Activated naive CD8-positive, alpha-beta T cell treated with anti-CD3 and anti-CD28 coated beads, Interleukin-2, amount 50 U/mL, for 24 hours (primary cell): Measurements from ENCODE around the gene GRB10.

Experiments
- ATAC-seq: fragments of 150-1000 bp; cut with Tn5 transposase; one replicate; pipeline ENCODE4 v1.10.0; 2021
- DNase-seq: peaks from one replicate; pipeline ENCODE4 v3.0.0; 2021
- H3K27ac Mint-ChIP-seq: one replicate; pipeline ENCODE4 v1.8.0; 2021; ENCODE audit warnings: mild to moderate bottlenecking, mixed read lengths
- H3K27me3 Mint-ChIP-seq: one replicate; pipeline ENCODE4 v1.8.0; 2021; ENCODE audit warnings: mixed read lengths
- H3K36me3 Mint-ChIP-seq: one replicate; pipeline ENCODE4 v1.8.0; 2021; ENCODE audit warnings: low read depth, mixed read lengths
- H3K4me1 Mint-ChIP-seq: one replicate; pipeline ENCODE4 v1.8.0; 2021; ENCODE audit warnings: mixed read lengths
- H3K4me3 Mint-ChIP-seq: one replicate; pipeline ENCODE4 v1.8.0; 2021; ENCODE audit warnings: mild to moderate bottlenecking, moderate library complexity, mixed read lengths
- H3K9me3 Mint-ChIP-seq: one replicate; pipeline ENCODE4 v1.8.0; 2021; ENCODE audit warnings: mixed read lengths

Gene GRB10

DNA sequence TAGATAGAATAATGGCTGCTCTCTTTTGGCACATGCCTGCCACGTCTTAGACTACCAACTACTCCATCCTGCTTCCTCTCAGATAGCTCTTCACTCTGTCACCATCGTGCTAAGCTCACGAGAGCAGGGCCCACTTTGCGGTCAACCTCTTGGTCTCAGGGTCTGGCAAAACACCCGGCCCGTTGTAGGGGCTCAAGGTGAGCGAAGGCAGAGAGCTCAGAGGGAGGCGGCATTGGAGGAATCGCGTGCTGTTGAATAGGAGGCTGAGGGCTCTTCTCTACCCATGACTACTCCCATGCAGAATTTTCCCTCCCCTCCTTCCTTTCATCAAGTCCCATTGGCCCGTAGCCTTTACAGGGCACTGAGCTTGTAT, 116.6 kb downstream of the GRB10 start:
- no peaks in the 10 kb centered on the region for H3K9me3 Mint-ChIP-seq
- no peak overlapping the region for H3K27ac Mint-ChIP-seq
- H3K27me3 Mint-ChIP-seq, result no peaks in the 10 kb centered on the region
- ATAC-seq (no peak), DNase-seq (no peak)
- H3K4me1 Mint-ChIP-seq, result peaks cover 39% of the 10 kb centered on the region
- H3K36me3 Mint-ChIP-seq, result no peaks in the 10 kb centered on the region
- no peak overlapping the region for H3K4me3 Mint-ChIP-seq

DNA sequence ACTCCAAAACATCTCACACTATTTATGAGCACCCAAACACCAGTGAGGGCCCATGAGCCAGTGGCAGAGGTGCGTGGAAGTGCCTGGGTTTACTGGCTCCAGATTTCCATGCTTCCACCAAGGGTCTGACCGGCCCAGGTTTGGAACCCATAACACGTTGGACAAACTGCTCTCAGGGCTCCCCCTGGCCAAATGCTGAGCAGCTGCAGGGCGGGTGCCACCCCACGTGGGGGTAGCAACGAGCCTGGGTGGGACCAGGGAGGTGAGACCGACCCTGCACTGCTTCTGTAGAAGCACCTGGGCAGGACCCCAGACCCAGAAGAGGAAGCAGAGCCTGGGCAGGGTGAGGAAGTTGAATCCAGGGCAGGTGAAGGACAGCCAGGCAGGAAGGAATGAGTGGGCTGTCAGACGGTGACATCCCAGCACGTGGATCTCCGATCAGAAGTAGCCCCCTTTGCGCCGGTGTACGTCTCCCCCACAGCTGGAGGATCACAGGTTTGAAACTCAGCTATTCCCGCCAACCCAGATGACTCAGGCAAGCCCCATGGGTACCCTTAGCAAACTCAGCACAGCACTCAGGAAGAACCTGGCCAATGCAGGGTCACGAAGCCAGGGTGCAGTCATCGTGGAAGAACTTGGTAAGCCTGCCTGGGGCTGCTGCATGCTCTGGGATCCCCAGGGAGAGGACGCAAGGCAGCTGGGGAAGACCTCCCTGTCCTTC, 117.1 kb downstream of the GRB10 start:
- Mint-ChIP-seq H3K27ac (no peak overlapping the region), H3K27me3 (no peaks in the 10 kb centered on the region), H3K4me1 (peaks cover 45% of the 10 kb centered on the region), H3K4me3 (no peak overlapping the region), H3K9me3 (no peaks in the 10 kb centered on the region), H3K36me3 (no peaks in the 10 kb centered on the region)
- ATAC-seq (no peak), DNase-seq (no peak)

DNA sequence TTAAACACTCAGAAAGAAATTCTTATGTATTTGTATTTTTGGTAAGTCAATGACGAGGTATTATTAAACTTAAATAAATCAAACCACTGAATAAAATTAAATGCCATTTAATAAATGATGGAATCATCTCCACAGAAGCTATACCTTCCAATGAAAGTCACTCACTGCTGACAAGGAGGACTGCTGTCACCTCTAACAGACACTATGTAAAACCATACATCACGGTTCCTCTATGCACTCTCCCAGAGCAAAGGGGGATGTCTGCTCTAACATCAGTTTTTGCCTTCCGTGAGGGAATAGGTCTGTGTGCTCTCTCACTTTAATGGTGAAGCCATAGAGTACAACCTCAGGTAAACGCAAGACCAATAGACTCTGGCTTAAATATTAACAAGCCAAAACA, 117.8 kb downstream of the GRB10 start:
- H3K27me3 Mint-ChIP-seq, result no peaks in the 10 kb centered on the region
- no peak overlapping the region for H3K27ac Mint-ChIP-seq
- peaks cover 51% of the 10 kb centered on the region for H3K4me1 Mint-ChIP-seq
- H3K36me3 Mint-ChIP-seq, result no peaks in the 10 kb centered on the region
- H3K4me3 Mint-ChIP-seq, result no peak overlapping the region
- ATAC-seq (no peak), DNase-seq (no peak)
- H3K9me3 Mint-ChIP-seq, result no peaks in the 10 kb centered on the region

DNA sequence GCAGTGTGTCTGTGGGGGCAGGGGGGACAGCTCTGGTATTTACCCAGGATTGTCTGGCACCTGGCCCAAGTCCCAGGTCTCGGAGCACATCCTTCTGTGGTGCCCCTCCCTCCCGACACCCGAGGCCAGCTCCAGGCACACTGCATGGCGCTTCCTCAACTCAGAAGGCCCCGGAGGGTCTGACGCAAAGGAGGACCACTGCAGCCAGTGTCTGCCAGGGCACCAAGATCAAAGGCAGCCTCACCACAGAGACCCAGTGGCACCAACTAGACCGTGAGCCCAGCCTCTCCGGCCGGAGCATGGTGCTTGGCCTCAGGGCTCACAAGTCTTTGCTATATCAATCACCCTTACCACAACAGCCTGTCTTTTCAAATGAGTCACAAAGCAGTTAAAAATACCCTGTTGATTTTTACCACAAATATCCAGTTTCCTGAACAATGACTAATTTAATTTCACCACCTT, 118.2 kb downstream of the GRB10 start:
- Mint-ChIP-seq H3K27me3 (no peaks in the 10 kb centered on the region), H3K27ac (no peak overlapping the region), H3K36me3 (no peaks in the 10 kb centered on the region), H3K4me1 (peaks cover 55% of the 10 kb centered on the region), H3K9me3 (no peaks in the 10 kb centered on the region), H3K4me3 (no peak overlapping the region)
- ATAC-seq (peak; percentile 74), DNase-seq (no peak)

DNA sequence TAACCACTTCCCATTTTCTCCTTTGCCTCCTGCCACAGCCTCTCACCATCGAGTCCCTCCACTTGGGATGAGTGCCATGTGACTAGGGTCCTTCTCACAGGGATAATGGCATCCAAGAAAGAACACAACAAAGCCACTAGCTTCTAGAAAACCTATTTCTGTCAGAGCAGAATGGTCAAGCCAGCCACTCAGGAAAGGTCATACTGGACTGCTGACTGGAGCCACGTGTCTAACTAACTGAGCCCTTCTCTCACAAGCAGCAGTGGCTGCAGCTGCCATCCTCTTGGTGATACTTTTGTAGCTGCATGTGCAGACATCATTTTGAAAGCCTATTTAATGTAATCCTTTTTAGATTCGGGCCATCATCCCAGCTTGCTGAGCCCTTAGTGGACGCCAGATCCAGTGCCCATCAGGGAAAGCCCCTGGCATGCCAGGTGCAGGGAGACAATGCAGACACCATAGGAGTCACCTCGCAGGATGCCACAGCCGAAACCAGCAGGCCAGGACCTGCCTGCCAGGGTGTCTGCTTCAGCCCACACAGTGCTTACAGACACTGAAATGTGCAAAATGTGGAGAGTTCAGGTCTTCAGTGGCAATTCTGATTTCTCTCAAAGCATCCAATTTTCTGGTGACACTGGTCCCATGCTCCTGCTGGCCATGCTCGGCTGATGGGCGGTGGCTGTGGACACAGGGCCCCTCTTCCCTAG, 119.1 kb downstream of the GRB10 start:
- Mint-ChIP-seq H3K4me3 (no peak overlapping the region), H3K27ac (no peak overlapping the region), H3K9me3 (no peaks in the 10 kb centered on the region), H3K27me3 (no peaks in the 10 kb centered on the region), H3K36me3 (no peaks in the 10 kb centered on the region), H3K4me1 (peaks cover 55% of the 10 kb centered on the region)
- ATAC-seq (no peak), DNase-seq (no peak)

DNA sequence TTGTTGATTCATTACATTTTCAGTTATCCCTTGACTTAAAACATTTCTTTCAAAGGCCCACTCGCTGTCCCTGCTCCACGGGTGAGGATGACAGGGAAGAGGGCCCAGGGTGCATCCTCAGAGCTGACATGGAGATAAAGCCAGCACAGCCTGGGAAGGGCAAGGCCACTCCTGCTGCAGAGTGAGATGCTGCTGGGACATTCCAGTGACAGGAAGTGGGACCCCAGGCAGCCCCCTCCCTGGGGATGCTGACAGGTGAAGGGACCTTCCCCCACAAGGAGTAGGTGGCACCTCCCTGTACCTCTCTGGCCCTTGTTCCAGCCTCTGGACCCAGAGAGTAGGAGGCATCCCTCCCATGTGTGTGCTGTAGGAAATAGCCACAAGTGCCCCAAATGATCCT, 119.7 kb downstream of the GRB10 start:
- Mint-ChIP-seq H3K27me3 (no peaks in the 10 kb centered on the region), H3K4me3 (no peak overlapping the region), H3K4me1 (peaks cover 55% of the 10 kb centered on the region), H3K36me3 (no peaks in the 10 kb centered on the region), H3K27ac (no peak overlapping the region), H3K9me3 (no peaks in the 10 kb centered on the region)
- DNase-seq, result no peak
- no peak for ATAC-seq

DNA sequence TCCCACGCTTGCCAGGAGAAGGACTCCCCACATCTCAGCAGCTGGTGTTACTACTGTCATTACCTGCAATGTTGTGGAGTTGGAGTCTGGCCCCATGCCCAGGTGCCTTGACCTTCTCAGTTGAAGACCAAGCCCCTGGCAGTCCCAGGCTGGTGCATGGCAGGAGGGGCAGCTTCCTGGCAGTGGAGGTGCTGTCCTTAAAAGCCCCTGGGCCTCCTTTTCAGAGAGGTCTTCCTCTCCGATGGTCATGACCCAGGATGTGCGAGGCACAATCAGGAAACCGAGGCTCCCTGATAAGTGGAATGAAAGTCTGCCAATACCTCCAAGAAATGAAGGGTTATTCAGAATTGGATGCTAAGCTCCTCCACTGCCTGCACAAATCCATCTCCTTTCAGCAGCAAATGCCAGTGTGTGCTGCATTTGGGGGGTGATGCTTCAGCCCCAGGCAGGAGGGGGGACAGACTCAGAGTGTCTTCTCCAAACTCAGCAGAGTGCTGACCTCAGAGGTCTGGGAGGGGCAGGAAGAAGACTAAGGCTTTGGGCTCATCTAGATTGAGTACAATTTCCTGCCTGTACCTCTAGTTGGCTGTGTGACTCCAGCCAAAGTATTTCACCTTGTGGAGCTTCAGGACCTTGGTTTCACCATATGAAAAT, 120.5 kb downstream of the GRB10 start:
- peaks cover 55% of the 10 kb centered on the region for H3K4me1 Mint-ChIP-seq
- DNase-seq (no peak), ATAC-seq (no peak)
- no peak overlapping the region for H3K4me3 Mint-ChIP-seq
- no peaks in the 10 kb centered on the region for H3K9me3 Mint-ChIP-seq
- H3K27ac Mint-ChIP-seq, result no peak overlapping the region
- H3K36me3 Mint-ChIP-seq, result no peaks in the 10 kb centered on the region
- no peaks in the 10 kb centered on the region for H3K27me3 Mint-ChIP-seq

DNA sequence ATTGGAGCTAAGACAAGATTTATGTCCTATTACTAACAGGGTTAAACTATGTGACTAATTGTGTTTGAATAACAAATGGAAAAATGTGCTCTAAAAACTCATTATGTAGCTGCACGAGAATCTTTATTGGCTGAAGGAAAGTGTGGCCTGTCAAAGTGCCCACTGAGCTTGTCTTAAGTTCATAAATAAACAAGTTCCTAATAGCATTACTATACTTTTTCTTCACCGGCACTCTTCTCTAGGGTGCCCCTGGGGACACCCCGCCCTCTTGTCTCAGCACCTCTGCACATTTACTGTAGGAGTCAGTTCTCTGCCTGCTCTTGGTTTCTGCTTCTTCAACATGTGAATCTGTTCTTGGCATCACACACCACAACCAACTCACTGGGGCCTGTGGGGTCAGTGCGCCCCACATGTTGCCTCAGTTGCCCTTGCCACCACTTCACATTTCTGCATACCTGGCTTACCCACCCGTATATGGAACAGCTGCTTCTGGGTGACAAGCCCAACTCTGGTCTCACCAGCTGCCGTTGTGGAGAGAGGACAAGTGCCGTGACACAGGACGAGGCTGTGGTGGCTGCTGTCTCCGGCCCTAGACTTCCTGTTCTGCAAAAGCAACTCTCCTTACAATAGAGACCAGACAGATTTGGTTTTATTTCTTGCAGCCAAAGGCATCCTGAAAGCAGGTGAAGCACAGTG, 121.2 kb downstream of the GRB10 start:
- peak overlapping the region; percentile 16 for H3K4me3 Mint-ChIP-seq

DNA sequence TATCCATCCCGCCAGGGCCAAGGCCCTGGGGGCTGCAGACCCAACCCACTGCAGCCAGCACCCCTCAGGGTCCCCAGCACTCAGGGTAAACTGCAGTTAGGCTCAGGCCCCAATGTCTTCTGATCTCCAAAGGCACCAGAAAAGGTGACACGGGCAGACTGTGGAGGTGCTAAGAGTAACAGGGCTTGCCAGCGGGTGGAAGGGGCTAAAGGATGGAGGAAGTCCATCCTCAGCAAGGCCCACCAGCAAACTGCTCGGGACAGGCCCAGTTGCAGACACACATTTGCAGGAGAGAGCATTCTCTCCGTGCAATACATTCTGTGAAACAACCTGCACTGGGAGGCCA, 121.9 kb downstream of the GRB10 start:
- DNase-seq (no peak), ATAC-seq (no peak)
- H3K9me3 Mint-ChIP-seq, result no peaks in the 10 kb centered on the region
- no peaks in the 10 kb centered on the region for H3K27me3 Mint-ChIP-seq
- no peak overlapping the region for H3K4me3 Mint-ChIP-seq
- no peaks in the 10 kb centered on the region for H3K36me3 Mint-ChIP-seq
- H3K27ac Mint-ChIP-seq, result no peak overlapping the region
- H3K4me1 Mint-ChIP-seq, result peaks cover 55% of the 10 kb centered on the region

More for the DNA sequence above, 121.2 kb downstream of the GRB10 start:
- peaks cover 55% of the 10 kb centered on the region for H3K4me1 Mint-ChIP-seq
- no peaks in the 10 kb centered on the region for H3K36me3 Mint-ChIP-seq
- H3K9me3 Mint-ChIP-seq, result no peaks in the 10 kb centered on the region
- H3K27ac Mint-ChIP-seq, result peak overlapping the region; percentile 1
- H3K27me3 Mint-ChIP-seq, result no peaks in the 10 kb centered on the region
- ATAC-seq, result no peak
- no peak for DNase-seq

DNA sequence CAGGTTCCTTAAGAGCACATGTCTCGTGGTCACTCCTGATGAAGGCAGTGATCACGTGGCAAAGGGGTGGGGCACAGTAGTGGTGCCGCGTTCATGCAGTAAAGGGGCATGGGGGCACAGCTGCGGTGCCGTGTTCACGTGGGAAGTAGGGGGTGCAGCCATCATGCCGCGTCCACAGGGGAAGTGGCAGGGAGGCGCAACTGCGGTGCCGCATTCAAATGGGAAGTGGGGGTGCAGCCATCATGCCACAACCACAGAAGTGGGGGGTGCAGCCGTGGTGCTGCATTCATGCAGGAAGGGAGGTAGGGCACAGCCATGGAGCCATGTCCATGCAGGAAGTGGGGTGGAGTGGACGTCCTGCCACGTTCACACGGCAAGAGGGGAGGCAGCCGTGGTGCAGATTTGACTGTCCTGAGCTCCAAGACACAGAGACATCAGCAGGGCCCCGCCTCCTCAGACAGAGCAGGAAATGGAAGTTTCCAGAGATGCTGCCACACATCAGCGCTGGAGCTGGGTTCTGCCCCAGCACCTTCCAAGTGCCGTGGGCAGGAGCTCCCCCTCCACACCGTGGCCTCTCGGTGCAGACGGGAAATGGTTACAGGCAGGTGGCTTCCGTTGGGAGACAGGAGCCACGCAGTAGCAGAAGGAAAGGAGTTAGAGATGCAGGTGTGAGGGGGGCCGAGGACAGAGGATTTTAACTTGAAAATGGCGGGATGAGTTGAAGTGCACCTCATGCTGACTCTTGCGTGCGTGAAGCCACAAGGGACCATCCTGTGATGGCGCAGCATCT, 122.5 kb downstream of the GRB10 start:
- peak; percentile 40 for DNase-seq

DNA sequence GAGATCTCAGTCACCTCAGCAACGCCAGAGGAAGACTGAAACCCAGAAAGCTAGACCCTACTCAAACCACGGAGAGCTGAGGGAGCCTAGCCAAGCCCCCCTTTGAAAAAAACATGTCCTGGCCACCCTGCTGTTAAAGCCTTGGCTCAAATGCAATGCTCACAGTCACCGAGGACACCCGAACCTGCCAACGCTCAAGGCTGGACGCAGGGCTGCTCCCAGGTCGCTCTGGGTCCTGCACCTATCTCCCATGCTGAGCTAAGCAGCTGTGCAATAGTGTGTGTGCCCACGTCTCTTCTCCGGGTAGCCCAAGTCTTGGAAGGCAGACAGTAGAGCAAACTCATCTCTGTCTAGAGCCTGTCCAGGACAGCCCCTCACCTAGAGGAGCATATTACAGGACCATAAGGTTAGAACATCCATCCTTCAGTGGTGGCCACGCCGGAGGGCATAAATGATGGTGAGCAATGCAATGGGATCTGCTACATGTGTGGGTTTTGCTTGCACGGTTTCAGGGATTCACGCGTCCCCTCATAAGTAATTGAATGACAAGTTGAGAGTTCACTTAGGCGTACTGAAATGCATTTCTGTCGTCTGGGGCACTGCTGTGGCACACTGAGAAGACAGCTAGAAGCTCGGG, 123.2 kb downstream of the GRB10 start:
- no peaks in the 10 kb centered on the region for H3K27me3 Mint-ChIP-seq
- DNase-seq (no peak), ATAC-seq (no peak)
- H3K36me3 Mint-ChIP-seq, result no peaks in the 10 kb centered on the region
- no peaks in the 10 kb centered on the region for H3K9me3 Mint-ChIP-seq
- no peak overlapping the region for H3K27ac Mint-ChIP-seq
- no peak overlapping the region for H3K4me3 Mint-ChIP-seq
- peaks cover 46% of the 10 kb centered on the region for H3K4me1 Mint-ChIP-seq

More for the DNA sequence above, 122.5 kb downstream of the GRB10 start:
- ATAC-seq, result peak; percentile 55
- Mint-ChIP-seq H3K27me3 (no peaks in the 10 kb centered on the region), H3K27ac (peak overlapping the region; percentile 81), H3K4me1 (peaks cover 53% of the 10 kb centered on the region), H3K9me3 (no peaks in the 10 kb centered on the region), H3K4me3 (peak overlapping the region; percentile 62), H3K36me3 (no peaks in the 10 kb centered on the region)

DNA sequence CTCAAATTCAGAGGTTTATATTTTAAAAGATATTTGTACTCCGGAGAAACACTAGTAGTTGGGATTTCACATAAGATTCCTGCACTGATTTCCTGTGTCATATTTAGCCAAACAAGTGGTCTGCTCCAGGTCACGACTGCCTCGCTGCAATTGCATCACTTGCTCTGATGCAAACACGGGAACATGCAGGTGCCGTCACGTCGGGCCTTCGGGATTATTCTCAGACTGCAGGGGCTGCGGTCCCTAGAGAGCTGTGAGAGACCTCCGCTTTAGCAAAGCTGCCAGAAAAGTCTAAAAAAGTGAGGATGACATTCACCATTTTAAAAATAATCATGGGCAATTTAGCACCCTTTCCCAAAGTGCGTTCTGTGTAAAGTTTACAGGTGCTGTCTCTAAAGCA, 124.0 kb downstream of the GRB10 start:
- peaks cover 40% of the 10 kb centered on the region for H3K4me1 Mint-ChIP-seq
- no peak overlapping the region for H3K27ac Mint-ChIP-seq
- no peaks in the 10 kb centered on the region for H3K36me3 Mint-ChIP-seq
- ATAC-seq (no peak), DNase-seq (no peak)
- H3K4me3 Mint-ChIP-seq, result no peak overlapping the region
- no peaks in the 10 kb centered on the region for H3K9me3 Mint-ChIP-seq
- H3K27me3 Mint-ChIP-seq, result no peaks in the 10 kb centered on the region

DNA sequence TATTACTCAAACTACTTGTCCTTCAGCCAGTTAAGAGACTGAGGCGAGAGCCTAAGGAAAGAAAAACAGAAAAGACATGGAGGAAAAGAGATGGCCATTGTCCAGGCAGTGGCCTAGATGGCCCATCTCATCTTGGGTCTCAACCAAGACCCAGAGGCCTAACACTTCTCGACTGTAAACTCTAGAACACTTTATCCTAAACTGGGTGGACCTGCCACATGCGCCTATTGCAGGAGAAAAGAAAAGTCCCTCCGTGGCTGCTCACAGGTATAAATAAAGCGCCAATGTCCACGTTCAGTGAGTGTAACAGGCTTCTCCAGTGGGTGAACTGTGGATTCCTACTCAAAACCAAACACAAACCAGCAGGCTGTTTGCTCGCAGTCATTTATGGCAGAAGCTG, 124.8 kb downstream of the GRB10 start:
- Mint-ChIP-seq H3K9me3 (no peaks in the 10 kb centered on the region), H3K4me3 (no peak overlapping the region), H3K4me1 (peaks cover 34% of the 10 kb centered on the region), H3K36me3 (no peaks in the 10 kb centered on the region), H3K27ac (no peak overlapping the region), H3K27me3 (no peaks in the 10 kb centered on the region)
- ATAC-seq (no peak), DNase-seq (no peak)
